A549 (cell line): ENCODE data around the gene PDE7B. TPM values are rescaled to one million over a fixed set of nuclear protein-coding genes. Genes with fewer than 3 reads are reported as not detected.

Experiments
- BHLHE40 ChIP-seq: IDR thresholded peaks from 2 replicates; pipeline ENCODE4 v1.6.1; 2012; ENCODE audit warnings: low read depth, low read length, inconsistent platforms
- CBX2 ChIP-seq: fragments of 200-600 bp; sonication (generic); IDR thresholded peaks from 2 replicates; pipeline ENCODE4 v1.6.1; 2016; ENCODE audit warnings: low read depth, mild to moderate bottlenecking, borderline replicate concordance
- CEBPB ChIP-seq, 2 experiments: fragments of >200 bp in 1 of 2; sonication (Bioruptor Twin) in 1 of 2; formaldehyde crosslinking in 1 of 2; IDR thresholded peaks; 2 replicates each; pipeline ENCODE4 v1.6.1; 2012 to 2016
- EHF ChIP-seq: fragments of 250-450 bp; sonication (Bioruptor Pico); IDR thresholded peaks from 2 replicates; pipeline ENCODE4 v1.5.0; 2020; ENCODE audit warnings: mild to moderate bottlenecking
- EHMT2 ChIP-seq: fragments of 200-600 bp; sonication (generic); IDR thresholded peaks from 2 replicates; pipeline ENCODE4 v1.6.1; 2016; ENCODE audit warnings: antibody characterized with exemption, low read depth, mild to moderate bottlenecking, moderate library complexity
- FOSB ChIP-seq: fragments of 250-450 bp; sonication (Bioruptor Pico); IDR thresholded peaks from 2 replicates; pipeline ENCODE4 v1.5.0; 2020; ENCODE audit warnings: mild to moderate bottlenecking, moderate library complexity
- FOSL2 ChIP-seq, 2 experiments: fragments of 450-650 bp in 1 of 2; fragments of >200 bp in 1 of 2; sonication (Bioruptor Twin) in 1 of 2; formaldehyde crosslinking; IDR thresholded peaks; 2 replicates each; pipeline versions ENCODE4 v1.5.0 to v1.6.1; 2016 to 2020; ENCODE audit warnings: mild to moderate bottlenecking in 1 of 2, moderate library complexity in 1 of 2
- FOXS1 ChIP-seq: fragments of 250-450 bp; sonication (Bioruptor Pico); IDR thresholded peaks from 2 replicates; pipeline ENCODE4 v1.5.0; 2020; ENCODE audit warnings: mild to moderate bottlenecking, moderate library complexity
- GATA3 ChIP-seq: IDR thresholded peaks from 2 replicates; pipeline ENCODE4 v1.6.1; 2012; ENCODE audit warnings: borderline replicate concordance
- HEYL ChIP-seq: fragments of 250-450 bp; sonication (Bioruptor Pico); IDR thresholded peaks from 2 replicates; pipeline ENCODE4 v1.8.0; 2021; ENCODE audit warnings: mild to moderate bottlenecking, moderate library complexity
- HOXA7 ChIP-seq: fragments of 250-450 bp; sonication (Bioruptor Pico); IDR thresholded peaks from 2 replicates; pipeline ENCODE4 v1.5.0; 2020; ENCODE audit warnings: mild to moderate bottlenecking, moderate library complexity
- HOXB13 ChIP-seq: fragments of 250-450 bp; sonication (Bioruptor Pico); IDR thresholded peaks from 2 replicates; pipeline ENCODE4 v1.5.0; 2020; ENCODE audit warnings: low read depth, mild to moderate bottlenecking, moderate library complexity
- JUNB ChIP-seq: fragments of >200 bp; sonication (Bioruptor Twin); formaldehyde crosslinking; IDR thresholded peaks from 2 replicates; pipeline ENCODE4 v1.6.1; 2016
- MAZ ChIP-seq: fragments of 150-350 bp; IDR thresholded peaks from 2 replicates; pipeline ENCODE4 v1.6.1; 2014; ENCODE audit warnings: antibody characterized with exemption, low read depth, low read length, borderline replicate concordance
- NFE2L2 ChIP-seq: fragments of 150-350 bp; conservative IDR thresholded peaks from 2 replicates; pipeline ENCODE4 v1.6.1; 2014; ENCODE audit warnings: low read length
- RAD21 ChIP-seq, 2 experiments: fragments of >200 bp in 1 of 2; sonication (Bioruptor Twin) in 1 of 2; formaldehyde crosslinking in 1 of 2; IDR thresholded peaks in 1 of 2; conservative IDR thresholded peaks in 1 of 2; 2 replicates in 1 of 2; 3 replicates in 1 of 2; pipeline ENCODE4 v1.6.1; 2012 to 2018; ENCODE audit warnings: inconsistent platforms in 1 of 2
- RFX5 ChIP-seq: fragments of 450-650 bp; IDR thresholded peaks from 2 replicates; pipeline ENCODE4 v1.7.1; 2014; ENCODE audit warnings: antibody characterized with exemption, mild to moderate bottlenecking, moderate library complexity
- SMC3 ChIP-seq: fragments of >200 bp; sonication (Bioruptor Twin); formaldehyde crosslinking; IDR thresholded peaks from 3 replicates; pipeline ENCODE4 v1.6.1; 2018; ENCODE audit warnings: inconsistent platforms
- TFCP2L1 ChIP-seq: fragments of 250-450 bp; sonication (Bioruptor Pico); IDR thresholded peaks from 2 replicates; pipeline ENCODE4 v1.5.0; 2021; ENCODE audit warnings: mild to moderate bottlenecking
- TP53 ChIP-seq: fragments of 250-450 bp; sonication (Bioruptor Pico); IDR thresholded peaks from 2 replicates; pipeline ENCODE4 v1.5.0; 2021; ENCODE audit warnings: mild to moderate bottlenecking, moderate library complexity
- polyA plus RNA-seq, 4 experiments: library from polyadenylated mRNA; depleted of rRNA in 3 of 4; stranded (reverse); fragments of >200 nt; fragmentation: RNase III in 1 of 4; extraction: RNeasy Plus Mini Kit Qiagen cat#74134 plus additional on column Dnase treatment in 1 of 4; gene quantifications; 2 replicates in 3 of 4; 3 replicates in 1 of 4; pipeline ENCODE4 v1.2.3, GENCODE V29; 2011 to 2017
- TF ChIP-seq, protein P1 (sequence below): fragments of 250-450 bp; sonication (Bioruptor Pico); IDR thresholded peaks from 2 replicates; pipeline ENCODE4 v1.5.0; 2020; ENCODE audit warnings: low read depth, mild to moderate bottlenecking, moderate library complexity
- TF ChIP-seq, protein P2 (sequence below): fragments of 250-450 bp; sonication (Bioruptor Pico); IDR thresholded peaks from 2 replicates; pipeline ENCODE4 v1.5.0; 2021; ENCODE audit warnings: mild to moderate bottlenecking, moderate library complexity, borderline replicate concordance
- TF ChIP-seq, protein P3 (sequence below): fragments of >200 bp; sonication (Bioruptor Twin); formaldehyde crosslinking; IDR thresholded peaks from 3 replicates; pipeline ENCODE4 v1.6.1; 2016
- TF ChIP-seq, protein P4 (sequence below): IDR thresholded peaks from 2 replicates; pipeline ENCODE4 v1.6.1; 2012
- TF ChIP-seq, protein P5 (sequence below): IDR thresholded peaks from 2 replicates; pipeline ENCODE4 v1.6.1; 2012; ENCODE audit warnings: low read depth, borderline replicate concordance

Gene PDE7B
- polyA plus RNA-seq, 2 of the 4 experiments (the other 2 are of a cell fraction), result 6.6 to 13.8 TPM

DNA sequence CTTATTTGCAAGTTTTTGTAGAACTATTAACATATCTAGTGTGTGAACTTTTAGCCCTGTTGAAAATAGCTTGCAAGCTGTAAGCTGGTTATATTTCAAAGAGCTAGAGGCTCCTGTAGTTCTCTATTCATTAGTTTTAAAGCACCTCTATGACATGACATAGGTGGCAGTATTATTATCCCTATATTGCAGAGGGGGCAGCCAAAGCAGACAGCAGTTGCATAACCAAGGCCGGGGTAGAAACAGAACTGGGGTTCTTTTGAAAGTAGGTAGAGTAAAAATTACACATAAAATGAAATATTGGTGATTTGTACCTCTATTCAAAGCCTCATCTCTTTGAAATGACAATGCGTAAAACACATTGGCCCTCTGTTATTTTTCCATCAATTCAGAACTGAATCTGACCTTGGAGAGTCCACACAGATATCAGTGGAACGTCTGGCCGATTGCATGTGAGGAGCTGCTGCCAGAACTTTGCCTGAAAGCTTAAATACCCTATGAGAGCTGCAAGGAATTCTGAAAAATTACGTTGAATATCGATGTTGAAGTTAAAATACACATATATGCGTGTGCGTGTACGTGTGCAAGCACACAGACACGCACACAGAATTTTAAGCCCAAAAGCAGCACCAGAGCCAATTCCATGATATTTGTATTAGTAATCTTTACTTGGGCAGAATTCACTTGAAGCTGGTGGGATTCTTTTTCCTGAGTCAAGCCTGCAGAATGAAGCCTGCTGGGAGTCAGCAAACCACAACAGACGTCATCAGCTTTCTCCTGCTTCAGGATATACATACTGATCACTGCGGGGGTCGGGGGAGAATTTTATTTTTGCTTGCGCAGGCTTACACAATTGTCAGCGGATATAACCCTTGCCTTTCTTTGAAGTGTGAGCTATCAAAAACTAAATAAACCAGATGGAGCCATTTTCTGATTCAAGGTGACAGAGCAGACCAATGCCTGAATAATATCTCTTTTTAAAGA is 163.2 kb downstream of the PDE7B start (continued):
- TF ChIP-seq FOXS1 (CRISPR knock-in tag) (peak; percentile 43; the same call in 1 of the 2 replicates), TP53 (CRISPR knock-in tag) (no peak), FOSL2 (IDR thresholded peaks at IDR 0.05) (peak; percentile 82), FOSL2 (CRISPR knock-in tag; IDR thresholded peaks at IDR 0.05) (peak; percentile 87), EHMT2 (no peak), HEYL (CRISPR knock-in tag) (0 out of 2 replicates have a peak, but pooled peaks have one; percentile 12), MAZ (no peak), SMC3 (peak; percentile 40; the same call in 2 of the 3 replicates), RFX5 (no peak), HOXA7 (CRISPR knock-in tag) (no peak), BHLHE40 (no peak), FOSB (0 out of 2 replicates have a peak, but pooled peaks have one; percentile 24), JUNB (peak; percentile 96), TFCP2L1 (CRISPR knock-in tag) (no peak), CEBPB (IDR thresholded peaks at IDR 0.05) (peak; percentile 90 to 95), CBX2 (no peak), NFE2L2 (no peak), HOXB13 (CRISPR knock-in tag) (peak; percentile 90; the same call in 1 of the 2 replicates), EHF (CRISPR knock-in tag) (no peak), RAD21 (conservative IDR thresholded peaks at IDR 0.05 in 1 of 2, IDR thresholded peaks at IDR 0.05 in 1 of 2) (peak; percentile 13 to 64), GATA3 (peak; percentile 96)
- TF ChIP-seq, protein P1, sequence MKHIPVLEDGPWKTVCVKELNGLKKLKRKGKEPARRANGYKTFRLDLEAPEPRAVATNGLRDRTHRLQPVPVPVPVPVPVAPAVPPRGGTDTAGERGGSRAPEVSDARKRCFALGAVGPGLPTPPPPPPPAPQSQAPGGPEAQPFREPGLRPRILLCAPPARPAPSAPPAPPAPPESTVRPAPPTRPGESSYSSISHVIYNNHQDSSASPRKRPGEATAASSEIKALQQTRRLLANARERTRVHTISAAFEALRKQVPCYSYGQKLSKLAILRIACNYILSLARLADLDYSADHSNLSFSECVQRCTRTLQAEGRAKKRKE (CRISPR knock-in tag), result no peak
- TF ChIP-seq, protein P2, sequence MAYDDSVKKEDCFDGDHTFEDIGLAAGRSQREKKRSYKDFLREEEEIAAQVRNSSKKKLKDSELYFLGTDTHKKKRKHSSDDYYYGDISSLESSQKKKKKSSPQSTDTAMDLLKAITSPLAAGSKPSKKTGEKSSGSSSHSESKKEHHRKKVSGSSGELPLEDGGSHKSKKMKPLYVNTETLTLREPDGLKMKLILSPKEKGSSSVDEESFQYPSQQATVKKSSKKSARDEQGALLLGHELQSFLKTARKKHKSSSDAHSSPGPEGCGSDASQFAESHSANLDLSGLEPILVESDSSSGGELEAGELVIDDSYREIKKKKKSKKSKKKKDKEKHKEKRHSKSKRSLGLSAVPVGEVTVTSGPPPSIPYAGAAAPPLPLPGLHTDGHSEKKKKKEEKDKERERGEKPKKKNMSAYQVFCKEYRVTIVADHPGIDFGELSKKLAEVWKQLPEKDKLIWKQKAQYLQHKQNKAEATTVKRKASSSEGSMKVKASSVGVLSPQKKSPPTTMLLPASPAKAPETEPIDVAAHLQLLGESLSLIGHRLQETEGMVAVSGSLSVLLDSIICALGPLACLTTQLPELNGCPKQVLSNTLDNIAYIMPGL (CRISPR knock-in tag), result no peak
- TF ChIP-seq, protein P3, sequence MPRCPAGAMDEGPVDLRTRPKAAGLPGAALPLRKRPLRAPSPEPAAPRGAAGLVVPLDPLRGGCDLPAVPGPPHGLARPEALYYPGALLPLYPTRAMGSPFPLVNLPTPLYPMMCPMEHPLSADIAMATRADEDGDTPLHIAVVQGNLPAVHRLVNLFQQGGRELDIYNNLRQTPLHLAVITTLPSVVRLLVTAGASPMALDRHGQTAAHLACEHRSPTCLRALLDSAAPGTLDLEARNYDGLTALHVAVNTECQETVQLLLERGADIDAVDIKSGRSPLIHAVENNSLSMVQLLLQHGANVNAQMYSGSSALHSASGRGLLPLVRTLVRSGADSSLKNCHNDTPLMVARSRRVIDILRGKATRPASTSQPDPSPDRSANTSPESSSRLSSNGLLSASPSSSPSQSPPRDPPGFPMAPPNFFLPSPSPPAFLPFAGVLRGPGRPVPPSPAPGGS, result peak; percentile 96; the same call in 2 of the 3 replicates
- TF ChIP-seq, protein P4, sequence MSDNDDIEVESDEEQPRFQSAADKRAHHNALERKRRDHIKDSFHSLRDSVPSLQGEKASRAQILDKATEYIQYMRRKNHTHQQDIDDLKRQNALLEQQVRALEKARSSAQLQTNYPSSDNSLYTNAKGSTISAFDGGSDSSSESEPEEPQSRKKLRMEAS, result peak; percentile 77
- TF ChIP-seq, protein P5, sequence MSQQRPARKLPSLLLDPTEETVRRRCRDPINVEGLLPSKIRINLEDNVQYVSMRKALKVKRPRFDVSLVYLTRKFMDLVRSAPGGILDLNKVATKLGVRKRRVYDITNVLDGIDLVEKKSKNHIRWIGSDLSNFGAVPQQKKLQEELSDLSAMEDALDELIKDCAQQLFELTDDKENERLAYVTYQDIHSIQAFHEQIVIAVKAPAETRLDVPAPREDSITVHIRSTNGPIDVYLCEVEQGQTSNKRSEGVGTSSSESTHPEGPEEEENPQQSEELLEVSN, result no peak
